C4-2B (cell line): Measurements from ENCODE around the gene DCUN1D5.
A peak's percentile ranks its signal among the peaks of the same experiment; 100 is the strongest.

Experiments used
- H3K27ac ChIP-seq: fragments of 450-650 bp; 2 replicates; pipeline ENCODE4 v1.5.1; 2017
- CTCF ChIP-seq: fragments of 450-650 bp; conservative IDR thresholded peaks from 2 replicates; pipeline ENCODE4 v1.5.1; 2017; ENCODE audit warnings: mild to moderate bottlenecking
- ZFX ChIP-seq: fragments of 450-650 bp; IDR thresholded peaks from 2 replicates; pipeline ENCODE4 v1.6.1; 2017

Gene DCUN1D5

GRCh38 chr11:103091801-103092524, at the start of gene DCUN1D5:
DCUN1D5 (minus strand) TSS chr11:103092160; CDS start chr11:103091872, 288 bp downstream.
- H3K27ac ChIP-seq: peak within 1 kb of the TSS; percentile 96
- TF ChIP-seq CTCF (no peak), ZFX (peak; percentile 53)

- H3K27ac ChIP-seq: no peak overlapping the region
- TF ChIP-seq CTCF (no peak), ZFX (no peak)
Measured at GRCh38 chr11:103125462-103125861, 33.5 kb upstream of the DCUN1D5 start.

- no peak overlapping the region for H3K27ac ChIP-seq
- TF ChIP-seq ZFX (no peak), CTCF (no peak)
Measured at GRCh38 chr11:103114836-103115235, 22.9 kb upstream of the DCUN1D5 start.

- no peak overlapping the region for H3K27ac ChIP-seq
- no peak for TF ChIP-seq ZFX
- no peak for TF ChIP-seq CTCF
Measured at GRCh38 chr11:103112364-103112763, 20.4 kb upstream of the DCUN1D5 start.

- no peak for TF ChIP-seq ZFX
- TF ChIP-seq CTCF: no peak
- H3K27ac ChIP-seq: no peak overlapping the region
Measured at GRCh38 chr11:103111400-103111799, 19.4 kb upstream of the DCUN1D5 start.

- peak; percentile 60 for TF ChIP-seq CTCF
- no peak for TF ChIP-seq ZFX
- H3K27ac ChIP-seq: peak overlapping the region; percentile 76
Measured at GRCh38 chr11:103110391-103110790, 18.4 kb upstream of the DCUN1D5 start.

GRCh38 chr11:103109818-103110388, 17.9 kb upstream of the DCUN1D5 start:
- peak overlapping the region; percentile 76 for H3K27ac ChIP-seq
- TF ChIP-seq CTCF (no peak), ZFX (no peak)
